ENCODE data around the gene ESR1.

Gene ESR1

GRCh38 chr6:152143359-152143758 is 335.9 kb downstream of the ESR1 start:
- DNase-seq, result no peak

GRCh38 chr6:152146385-152146784 is 338.9 kb downstream of the ESR1 start:
- DNase-seq, result no peak

GRCh38 chr6:152147269-152147668 is 339.8 kb downstream of the ESR1 start:
- DNase-seq, result no peak

- no peak for DNase-seq
These were observed 340.9 kb downstream of the ESR1 start for GRCh38 chr6:152148412-152148811.

GRCh38 chr6:152150196-152150595 is 342.7 kb downstream of the ESR1 start:
- no peak for DNase-seq

DNA sequence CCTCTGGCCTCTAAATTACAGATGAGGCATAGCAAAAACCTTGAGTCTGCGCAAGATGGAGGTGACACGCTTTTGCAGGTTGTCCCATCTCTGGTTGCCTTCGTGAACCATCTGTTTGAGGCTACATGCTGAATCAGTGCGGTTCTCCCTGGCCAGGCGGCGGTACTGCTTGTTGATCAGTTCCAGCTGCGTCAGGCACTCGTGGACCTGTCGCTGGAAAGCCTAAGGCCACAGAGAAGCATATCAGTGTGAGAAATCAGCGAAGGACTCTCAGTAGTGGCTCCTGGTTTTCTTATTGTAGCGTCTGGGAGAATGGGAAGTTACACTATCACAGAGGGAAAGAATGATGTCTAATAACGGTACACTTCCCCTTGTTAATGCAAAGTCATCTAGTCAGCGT is 344.4 kb downstream of the ESR1 start:
- no peak for DNase-seq

GRCh38 chr6:152154559-152155356 is 347.3 kb downstream of the ESR1 start:
- DNase-seq, result no peak

- no peak for DNase-seq
These were observed 348.3 kb downstream of the ESR1 start for GRCh38 chr6:152155792-152156191.

DNA sequence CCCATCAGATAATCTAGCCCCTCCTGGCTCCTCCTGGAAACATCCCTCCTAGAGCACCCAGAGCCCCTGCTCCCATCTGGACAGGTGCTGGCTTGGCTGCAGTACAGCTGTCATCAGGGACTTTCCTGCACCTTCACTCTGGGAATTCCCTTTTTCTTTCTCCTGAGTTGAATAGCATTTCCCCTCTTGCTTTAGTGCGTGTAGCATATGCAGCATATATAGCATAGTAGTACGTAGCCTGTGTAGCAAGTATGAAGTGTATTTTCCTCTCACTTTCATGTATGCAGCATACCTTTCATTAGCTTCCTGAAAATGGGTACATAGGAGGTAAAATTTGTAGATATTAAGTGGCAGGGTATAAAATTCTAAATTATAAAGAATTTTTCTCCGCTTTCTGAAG is 352.9 kb downstream of the ESR1 start:
- no peak for DNase-seq

DNA sequence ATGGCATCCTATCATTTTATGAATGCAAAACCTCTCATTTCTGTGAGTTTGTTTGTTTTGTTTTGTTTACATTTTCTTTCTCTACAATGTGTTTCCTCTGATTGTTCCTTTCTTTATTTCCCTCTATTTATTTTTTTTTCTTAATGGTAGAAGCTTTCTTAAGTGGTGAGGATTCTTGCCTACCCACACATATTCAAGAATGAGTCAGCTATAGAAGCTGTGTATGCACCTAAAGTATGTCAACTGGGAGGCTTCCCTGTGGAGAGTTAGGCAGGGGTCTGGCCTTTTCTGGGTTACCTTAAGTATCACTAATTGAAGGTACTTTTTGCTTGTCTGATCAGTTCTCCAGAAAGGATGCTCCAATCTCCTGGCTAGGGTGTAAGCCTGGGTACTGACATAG is 354.0 kb downstream of the ESR1 start:
- DNase-seq, result no peak

- no peak for DNase-seq
These were observed 357.5 kb downstream of the ESR1 start for GRCh38 chr6:152164957-152165356.

DNA sequence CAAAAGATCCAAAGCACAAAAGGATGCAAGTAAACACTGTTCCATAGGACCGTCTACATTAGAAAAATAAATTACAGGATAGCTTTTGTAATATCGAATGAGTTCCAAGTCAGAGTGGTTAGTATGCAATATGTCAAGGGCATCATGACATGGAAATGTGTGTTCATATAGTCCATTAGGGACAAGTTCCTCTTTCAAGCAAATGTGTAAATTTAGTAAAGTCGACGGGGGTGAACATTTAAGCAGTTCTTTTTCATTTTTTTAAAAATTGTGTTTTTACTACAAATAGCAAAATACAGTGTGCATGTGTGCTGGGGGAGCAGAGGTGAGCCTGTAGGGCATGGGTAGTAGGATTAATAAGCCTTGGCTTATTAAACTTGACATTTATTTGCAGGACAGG is 359.0 kb downstream of the ESR1 start:
- no peak for DNase-seq

DNA sequence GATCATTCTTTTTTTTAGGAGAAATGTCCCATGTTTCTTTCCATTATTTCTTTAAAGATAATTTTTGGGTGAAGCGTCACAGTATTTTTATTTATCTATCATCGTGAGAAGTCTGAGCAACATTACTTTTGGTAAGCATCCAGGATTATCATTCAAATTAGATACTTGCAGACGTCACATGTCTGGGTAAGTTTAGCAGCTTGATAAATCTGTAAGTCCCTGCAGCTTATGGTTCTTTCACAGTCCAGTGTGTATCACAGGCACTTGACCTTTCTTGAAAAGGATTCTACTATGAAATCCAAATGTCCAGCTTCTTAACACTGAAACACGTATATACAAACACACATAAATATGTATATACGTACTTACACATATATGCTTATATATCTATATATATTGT is 359.4 kb downstream of the ESR1 start:
- no peak for DNase-seq

GRCh38 chr6:152167641-152168603 is 360.4 kb downstream of the ESR1 start:
- no peak for DNase-seq

- no peak for DNase-seq
These were observed 362.8 kb downstream of the ESR1 start for GRCh38 chr6:152170313-152170701.

GRCh38 chr6:152170702-152171667 is 363.5 kb downstream of the ESR1 start:
- no peak for DNase-seq

GRCh38 chr6:152173321-152173720 is 365.8 kb downstream of the ESR1 start:
- no peak for DNase-seq

- no peak for DNase-seq
These were observed 366.5 kb downstream of the ESR1 start for GRCh38 chr6:152173957-152174356.

- DNase-seq, result no peak
These were observed 368.8 kb downstream of the ESR1 start for GRCh38 chr6:152176268-152176667.
